Aortic smooth muscle cell (primary cell): ENCODE results near the gene EMILIN1. TPM values are rescaled to one million over a fixed set of nuclear protein-coding genes. Genes with fewer than 3 reads are reported as not detected.

ENCODE experiments used
- total RNA-seq: library from RNA; depleted of rRNA; stranded (reverse); fragments of >200 nt; gene quantifications from 2 replicates; pipeline ENCODE4 v1.2.3, GENCODE V29; 2014

EMILIN1 gene
- total RNA-seq = 260 and 292 TPM in 2 replicates

DNA sequence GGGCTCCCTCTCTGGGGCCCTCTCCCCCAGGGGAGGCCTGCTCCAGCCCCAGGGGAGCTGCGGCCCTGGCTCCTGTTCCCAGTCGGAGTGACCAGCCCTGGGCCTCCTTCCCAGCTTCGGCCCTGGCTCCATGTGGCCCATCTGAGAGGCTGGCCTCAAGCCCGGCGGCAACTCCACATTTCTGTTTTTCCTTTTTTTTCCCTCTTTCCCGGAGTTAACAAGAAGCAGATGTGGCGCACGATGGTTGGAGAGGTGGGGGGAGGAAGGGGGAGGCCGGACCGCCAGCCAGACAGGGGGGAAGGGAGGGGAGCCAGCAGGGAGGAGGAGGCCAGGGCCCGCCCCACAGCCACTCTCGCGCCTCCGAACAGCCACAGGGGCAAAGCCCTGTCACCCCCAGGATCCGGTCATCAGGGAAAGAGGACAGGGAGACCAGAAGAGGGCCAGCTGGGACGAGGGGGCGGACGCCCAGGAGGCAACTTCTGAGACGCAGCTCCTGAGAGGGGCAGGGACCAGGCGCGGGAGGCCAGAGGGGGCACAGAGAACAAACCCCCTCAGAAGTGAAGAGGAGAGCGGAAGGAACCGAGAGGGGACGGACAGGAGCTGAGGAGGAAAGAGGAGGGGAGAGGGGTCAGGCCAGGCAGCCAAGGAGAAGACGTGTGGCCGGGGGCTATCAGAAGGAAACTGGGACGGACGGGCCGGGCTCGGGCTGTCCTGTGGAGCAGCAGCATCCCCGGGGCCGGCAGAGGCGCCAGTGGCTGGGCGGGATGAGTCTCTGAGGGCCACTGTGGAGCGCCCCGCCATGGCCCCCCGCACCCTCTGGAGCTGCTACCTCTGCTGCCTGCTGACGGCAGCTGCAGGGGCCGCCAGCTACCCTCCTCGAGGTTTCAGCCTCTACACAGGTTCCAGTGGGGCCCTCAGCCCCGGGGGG is at the start of gene EMILIN1:
EMILIN1 (plus strand) TSS at position 349 of the 928 bp plus-strand sequence; CDS start at position 800, 451 bp downstream.

DNA sequence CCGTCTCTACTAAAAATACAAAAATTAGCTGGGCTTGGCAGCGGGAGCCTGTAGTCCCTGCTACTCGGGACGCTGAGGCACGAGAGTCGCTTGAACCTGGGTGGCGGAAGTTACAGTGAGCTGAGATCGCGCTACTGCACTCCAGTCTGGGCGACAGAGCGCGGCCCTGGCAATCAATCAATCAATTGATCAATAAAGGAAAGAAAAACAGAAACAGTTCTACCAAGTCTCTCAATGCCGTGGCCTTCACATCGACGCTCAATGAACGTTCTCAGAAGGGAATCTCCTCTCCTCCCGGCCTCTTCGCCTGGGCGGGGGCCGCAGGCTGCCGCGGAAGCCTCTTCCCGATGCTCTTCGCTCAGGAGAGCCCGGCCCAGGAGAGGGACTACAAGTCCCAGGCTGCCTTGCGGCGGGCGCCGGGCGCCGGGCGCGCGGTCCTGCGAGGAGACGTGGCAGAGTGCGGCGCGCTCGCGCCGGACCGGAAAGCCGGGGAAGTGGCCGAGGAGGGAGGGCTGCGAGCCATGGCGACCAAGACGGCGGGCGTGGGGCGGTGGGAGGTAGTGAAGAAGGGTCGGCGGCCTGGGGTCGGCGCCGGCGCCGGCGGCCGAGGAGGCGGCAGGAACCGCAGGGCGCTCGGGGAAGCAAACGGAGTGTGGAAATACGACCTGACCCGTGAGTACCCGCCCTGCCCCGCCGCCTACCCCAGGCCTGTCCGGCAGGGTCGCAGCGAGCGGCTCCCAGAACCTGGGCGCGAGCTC is 45.7 kb upstream of the EMILIN1 start, which contains the start of gene TMEM214:
TMEM214 (plus strand) TSS at position 471 of the 758 bp plus-strand sequence; CDS start at position 522, 51 bp downstream.

DNA sequence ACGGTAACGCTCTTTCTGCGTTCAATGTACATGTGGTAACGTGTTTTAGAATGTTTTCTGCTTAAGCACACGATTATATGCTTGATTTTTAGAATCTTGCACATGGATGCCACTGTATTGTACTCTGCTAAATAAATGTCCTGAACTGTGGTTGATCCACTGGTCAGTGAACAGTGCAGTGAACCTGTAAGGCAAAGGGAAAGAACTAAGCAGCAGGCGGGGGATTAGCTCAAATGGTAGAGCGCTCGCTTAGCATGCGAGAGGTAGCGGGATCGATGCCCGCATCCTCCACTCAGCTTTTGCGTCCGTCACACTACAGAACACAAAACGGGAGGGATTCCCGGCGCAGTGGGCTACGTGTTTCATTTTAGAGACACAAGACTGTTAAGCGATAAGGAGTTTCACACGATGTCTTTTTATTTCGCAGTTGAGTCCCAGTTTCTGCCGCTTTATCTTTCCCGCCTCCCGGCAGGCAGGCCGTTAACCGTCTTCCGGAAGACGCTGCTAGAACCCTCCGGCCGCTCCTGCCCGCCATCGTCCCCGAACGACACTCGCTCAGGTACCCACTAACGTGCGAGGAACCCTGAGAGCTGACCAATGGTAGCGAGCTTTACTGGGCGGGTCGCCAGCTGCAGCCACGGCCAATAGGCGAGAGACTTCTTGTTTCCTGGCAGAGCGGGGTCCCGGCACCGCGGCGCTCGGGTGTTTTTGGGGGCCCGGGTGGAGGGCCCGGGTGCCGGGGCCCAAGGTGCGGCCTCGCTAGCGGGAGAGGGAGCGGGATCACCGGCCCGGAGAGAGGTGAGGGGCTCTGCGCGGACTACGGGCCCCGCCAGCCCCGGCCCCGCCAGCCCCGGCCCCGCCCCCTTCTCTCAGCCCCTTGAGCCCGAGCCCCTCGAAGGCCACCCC is 27.2 kb upstream of the EMILIN1 start, which contains the start of gene AGBL5:
AGBL5 (plus strand) TSS at position 673 of the 906 bp plus-strand sequence. CDS start 1,291 bp downstream, outside the sequence.

DNA sequence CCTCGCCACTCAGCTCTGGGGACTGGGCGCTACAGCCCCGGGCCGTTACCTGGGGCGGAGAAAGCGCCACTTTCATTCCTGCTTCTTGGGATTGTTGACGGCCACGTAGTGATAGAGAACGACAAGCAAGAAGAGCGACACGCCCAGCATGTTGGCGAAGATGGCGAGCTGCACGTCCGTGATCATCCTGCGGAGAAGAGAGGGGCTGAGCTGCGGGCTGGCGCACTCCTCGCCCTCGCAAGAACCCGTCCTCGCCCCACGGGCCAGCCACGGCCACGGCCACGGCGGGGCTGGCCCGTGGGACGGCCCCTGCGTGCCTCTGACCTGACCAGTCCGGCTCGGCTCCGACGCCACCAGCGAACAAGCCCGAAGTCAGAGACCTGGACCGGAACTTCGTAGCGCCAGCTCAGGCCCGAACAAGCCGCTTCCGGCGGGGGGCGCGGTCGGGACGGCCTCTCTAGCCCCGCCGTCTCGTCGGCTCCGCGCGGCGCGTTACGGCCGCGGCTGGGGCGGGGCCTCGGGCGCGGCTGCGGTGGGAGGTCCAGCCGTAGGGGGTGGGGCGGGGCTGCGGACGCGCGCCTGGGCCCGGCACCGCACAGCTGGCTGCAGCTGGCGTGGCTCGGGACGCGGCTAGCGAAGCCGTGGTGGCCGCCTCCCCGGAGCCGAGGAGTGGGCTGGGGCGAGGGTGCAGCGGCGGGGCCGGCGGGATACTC is 7.0 kb upstream of the EMILIN1 start, which contains the start of gene OST4:
OST4 (minus strand) TSS at position 378 of the 713 bp plus-strand sequence.

DNA sequence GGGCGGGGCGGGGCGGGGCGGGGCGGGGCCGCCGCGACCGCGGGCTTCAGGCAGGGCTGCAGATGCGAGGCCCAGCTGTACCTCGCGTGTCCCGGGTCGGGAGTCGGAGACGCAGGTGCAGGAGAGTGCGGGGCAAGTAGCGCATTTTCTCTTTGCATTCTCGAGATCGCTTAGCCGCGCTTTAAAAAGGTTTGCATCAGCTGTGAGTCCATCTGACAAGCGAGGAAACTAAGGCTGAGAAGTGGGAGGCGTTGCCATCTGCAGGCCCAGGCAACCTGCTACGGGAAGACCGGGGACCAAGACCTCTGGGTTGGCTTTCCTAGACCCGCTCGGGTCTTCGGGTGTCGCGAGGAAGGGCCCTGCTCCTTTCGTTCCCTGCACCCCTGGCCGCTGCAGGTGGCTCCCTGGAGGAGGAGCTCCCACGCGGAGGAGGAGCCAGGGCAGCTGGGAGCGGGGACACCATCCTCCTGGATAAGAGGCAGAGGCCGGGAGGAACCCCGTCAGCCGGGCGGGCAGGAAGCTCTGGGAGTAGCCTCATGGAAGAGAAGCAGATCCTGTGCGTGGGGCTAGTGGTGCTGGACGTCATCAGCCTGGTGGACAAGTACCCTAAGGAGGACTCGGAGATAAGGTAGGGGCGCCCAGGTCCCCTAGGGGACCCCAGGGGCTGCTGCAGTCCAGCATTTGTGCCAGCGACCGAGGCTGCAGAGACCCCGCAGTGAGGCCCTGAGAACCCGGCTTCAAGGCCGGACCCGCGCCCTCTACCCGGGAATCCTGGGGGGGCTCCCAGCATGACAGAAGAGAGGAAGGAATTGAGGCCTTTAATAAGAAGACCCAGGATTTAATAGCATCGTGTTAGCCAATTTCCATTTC is 8.5 kb downstream of the EMILIN1 start, which contains the start of gene KHK:
KHK (plus strand) TSS at position 49 of the 870 bp plus-strand sequence; CDS start at position 537, 488 bp downstream.

DNA sequence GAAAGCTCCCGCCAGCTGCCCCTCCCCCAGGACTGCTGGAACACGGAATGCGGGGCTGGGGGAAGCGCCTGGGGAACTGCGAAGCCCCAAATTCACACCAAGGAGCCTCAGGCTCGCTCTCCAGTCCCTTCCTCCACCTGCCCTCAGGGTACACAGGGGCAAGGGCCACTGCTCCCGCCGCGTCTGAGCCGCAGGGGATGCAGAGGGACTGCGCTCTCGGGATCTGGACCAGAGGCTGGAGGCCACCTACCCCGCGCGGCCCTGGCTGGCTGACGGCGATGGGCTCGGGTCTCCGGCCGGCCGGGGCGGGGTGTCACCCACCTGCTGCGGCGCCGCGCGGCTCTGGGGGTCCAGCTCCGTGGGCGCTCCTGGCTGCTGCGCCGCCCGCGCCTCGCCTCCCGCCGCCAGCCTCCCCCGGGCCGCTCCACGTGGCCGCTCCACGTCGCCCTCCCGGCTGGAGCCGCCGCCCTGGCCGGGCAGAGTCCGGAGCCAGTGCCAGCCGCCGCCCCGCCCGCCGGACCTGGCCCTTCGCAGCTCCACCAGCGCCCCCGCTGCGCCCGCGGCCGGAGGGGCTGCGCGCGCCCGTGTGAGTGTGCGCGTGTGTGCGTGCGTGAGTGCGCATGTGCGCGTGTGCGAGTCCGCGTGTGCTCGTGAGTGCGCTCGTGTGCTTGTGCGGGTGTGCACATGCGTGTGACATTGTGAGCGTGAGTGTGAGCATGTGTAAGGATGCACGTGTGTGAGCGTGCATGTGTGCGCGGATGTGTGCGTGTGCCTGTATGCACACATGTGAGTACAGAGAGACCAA is 40.3 kb downstream of the EMILIN1 start, which contains the start of gene CGREF1:
CGREF1 (minus strand) TSS at position 604 of the 805 bp plus-strand sequence. CDS start 14,762 bp downstream, outside the sequence.

DNA sequence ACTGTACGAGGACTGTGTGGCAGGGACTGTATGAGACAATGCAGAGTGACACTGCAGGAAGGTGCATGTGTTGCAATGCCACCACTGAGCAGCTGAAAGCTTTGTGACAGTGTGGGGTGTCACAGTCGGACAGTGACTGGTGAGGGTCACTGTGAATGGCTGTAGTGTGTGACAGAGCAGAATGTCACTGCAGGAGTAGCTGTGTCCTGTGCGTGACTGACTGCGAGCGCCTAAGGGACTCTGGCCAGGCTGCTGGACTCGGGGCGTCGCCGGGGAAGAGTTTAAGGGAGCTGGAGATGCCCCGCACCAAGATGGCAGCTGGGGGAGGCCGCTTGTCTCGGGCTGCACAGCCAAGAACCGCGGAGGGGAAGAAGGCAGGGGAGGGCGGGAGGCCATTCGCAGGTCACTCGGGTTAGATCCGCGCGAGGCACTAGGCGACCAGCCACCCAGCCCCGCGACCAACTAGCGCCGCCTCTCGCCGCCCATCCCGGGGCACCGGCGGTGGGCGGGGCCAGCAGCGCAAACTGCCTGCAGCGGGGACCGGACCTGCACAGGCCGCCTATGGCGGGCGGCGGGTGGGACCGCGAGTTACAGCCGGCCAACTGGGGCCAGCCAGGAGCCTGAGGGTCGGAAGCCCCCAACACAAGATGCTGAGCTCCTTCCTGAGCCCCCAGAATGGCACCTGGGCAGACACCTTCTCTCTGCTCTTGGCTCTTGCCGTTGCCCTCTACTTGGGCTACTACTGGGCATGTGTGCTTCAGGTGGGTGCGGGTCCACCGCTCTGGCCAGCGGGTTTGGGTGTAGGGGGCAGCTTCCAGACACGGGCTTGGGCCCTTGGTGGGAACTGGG is 45.1 kb downstream of the EMILIN1 start, which contains the start of gene ABHD1:
ABHD1 (plus strand) TSS at position 514 of the 849 bp plus-strand sequence; CDS start at position 648, 134 bp downstream.

DNA sequence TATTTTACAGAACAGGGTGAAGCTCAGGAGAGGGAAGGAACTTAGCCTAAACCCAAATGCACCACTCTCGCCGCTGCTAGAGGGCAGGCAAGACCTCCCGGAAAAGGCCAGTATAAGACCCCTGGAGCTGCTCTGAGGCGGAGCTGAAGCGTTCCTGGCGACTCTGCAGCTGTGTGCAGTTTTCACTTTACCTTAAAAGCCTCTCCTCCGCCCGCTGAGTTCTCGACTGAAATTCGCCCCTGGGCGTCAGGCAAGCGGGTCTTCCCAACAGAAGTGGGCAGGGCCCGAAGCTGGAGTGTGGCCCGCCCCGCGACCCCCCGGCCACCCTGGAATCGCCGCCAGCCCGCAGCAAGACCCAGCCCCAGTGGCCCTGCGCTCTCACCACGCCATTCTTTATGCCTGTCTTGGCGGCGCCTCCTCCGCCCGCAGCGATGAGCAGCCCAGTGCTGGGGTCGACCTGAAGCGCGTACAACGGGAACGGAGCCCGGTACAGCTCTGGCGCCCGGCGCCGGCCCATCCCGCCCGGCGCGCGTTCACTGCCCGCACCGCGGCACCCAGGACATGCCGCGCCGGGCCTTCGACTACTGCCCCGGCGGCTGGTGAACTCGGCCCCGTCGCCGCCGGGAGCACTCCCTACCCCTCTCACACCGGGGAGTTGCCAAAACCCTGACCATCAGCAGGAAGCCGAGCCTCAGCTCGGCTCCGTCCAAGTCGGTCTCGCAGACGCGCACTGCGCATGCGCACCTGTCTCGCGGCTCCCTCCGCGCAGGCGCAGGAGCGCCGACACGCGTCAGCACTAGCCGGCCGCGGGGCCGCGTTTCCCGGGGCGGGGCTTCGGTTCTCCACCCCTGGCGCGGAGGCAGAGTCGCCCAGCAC is 55.7 kb downstream of the EMILIN1 start, which contains the start of gene PREB:
PREB (minus strand) TSS at position 732 of the 876 bp plus-strand sequence; CDS start at position 517, 215 bp downstream.

Other genes starting within 250 kb of the EMILIN1 start
- gene DPYSL5, start 230.5 kb upstream of the EMILIN1 start, total RNA-seq = not detected in 2 replicates
- gene MAPRE3, start 108.0 kb upstream of the EMILIN1 start, total RNA-seq = 3.6 and 5.7 TPM in 2 replicates
- gene TMEM214, start 45.6 kb upstream of the EMILIN1 start, total RNA-seq = 38.1 and 38.7 TPM in 2 replicates
- 16.5 and 20.5 TPM in 2 replicates for gene AGBL5, start 26.9 kb upstream of the EMILIN1 start, total RNA-seq
- 560 and 659 TPM in 2 replicates for gene OST4, start 7.0 kb upstream of the EMILIN1 start, total RNA-seq
- gene KHK, start 8.2 kb downstream of the EMILIN1 start, total RNA-seq = 0.81 and 1.3 TPM in 2 replicates
- 7.0 and 12.2 TPM in 2 replicates for gene CGREF1, start 40.5 kb downstream of the EMILIN1 start, total RNA-seq
- gene ABHD1, start 45.2 kb downstream of the EMILIN1 start, total RNA-seq = 0.40 TPM in 1 of 2 replicates, not detected in the other
- 40.1 and 54.8 TPM in 2 replicates for gene PREB, start 56.0 kb downstream of the EMILIN1 start, total RNA-seq
- not detected in 2 replicates for gene PRR30, start 60.8 kb downstream of the EMILIN1 start, total RNA-seq
- not detected in 2 replicates for gene TCF23, start 70.4 kb downstream of the EMILIN1 start, total RNA-seq
- 219 and 241 TPM in 2 replicates for gene ATRAID, start 133.4 kb downstream of the EMILIN1 start, total RNA-seq
- 6.2 and 10.8 TPM in 2 replicates for gene SLC5A6, start 133.7 kb downstream of the EMILIN1 start, total RNA-seq
- gene CAD, start 138.8 kb downstream of the EMILIN1 start, total RNA-seq = 20.6 and 26.8 TPM in 2 replicates
- 0.19 TPM in 1 of 2 replicates, not detected in the other for gene SLC30A3, start 184.4 kb downstream of the EMILIN1 start, total RNA-seq
- not detected in 2 replicates for gene DNAJC5G, start 196.8 kb downstream of the EMILIN1 start, total RNA-seq
- gene TRIM54, start 203.8 kb downstream of the EMILIN1 start, total RNA-seq = 0.13 and 0.19 TPM in 2 replicates
- gene UCN, start 229.8 kb downstream of the EMILIN1 start, total RNA-seq = 0.40 and 0.50 TPM in 2 replicates
- 72.7 and 75.7 TPM in 2 replicates for gene MPV17, start 244.5 kb downstream of the EMILIN1 start, total RNA-seq